Mesenteric fat pad (tissue), 1 donor: ENCODE measurements around the gene KCNT1. TPM values are rescaled to one million over a fixed set of nuclear protein-coding genes. Genes with fewer than 3 reads are reported as not detected.

ENCODE experiments used
- DNase-seq: peaks from one replicate; pipeline ENCODE4 v3.0.0-alpha.2; 2020; ENCODE audit warnings: low spot score
- total RNA-seq: library from RNA; stranded (reverse); fragmentation: NEBNext Ultra II Directional; extraction: Animal tissue kit (Norgen Biotek cat#: 25700); gene quantifications from one replicate; pipeline ENCODE4 v1.2.1, GENCODE V29; 2021
- donor health status: DM: yes; HTN: yes; CAD: no.

Gene KCNT1
- total RNA-seq, 1 donor from 2014 or later, result 0.06 TPM

- no peak for DNase-seq
Observed at GRCh38 chr9:135698767-135699166, 3.2 kb upstream of the KCNT1 start.

GRCh38 chr9:135699440-135699839, 2.5 kb upstream of the KCNT1 start, which contains the start of gene SOHLH1:
Gene SOHLH1, minus strand, starts transcription at chr9:135699481. Its CDS starts 14 bp downstream, at chr9:135699467.
- DNase-seq, result no peak

DNA sequence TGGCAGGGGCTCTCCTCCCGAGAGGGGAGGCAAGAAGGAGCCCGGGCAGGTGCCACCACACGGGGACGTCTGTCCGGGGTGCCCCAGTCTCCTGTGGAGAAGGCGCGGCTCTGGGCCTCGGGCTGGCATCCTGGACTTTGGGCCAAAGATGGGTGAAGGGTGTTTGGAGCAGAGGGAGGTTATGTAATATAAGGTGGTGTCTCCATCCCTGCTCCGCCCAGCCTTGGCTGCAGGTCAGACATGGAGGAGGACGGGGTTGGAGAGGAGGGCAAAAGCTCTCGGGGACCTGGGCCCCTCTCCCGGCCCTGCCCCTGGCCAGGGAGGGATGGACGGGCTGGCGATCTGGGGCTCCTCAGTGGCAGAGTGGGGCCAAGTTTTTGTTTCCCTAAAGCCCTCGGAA, 1.5 kb upstream of the KCNT1 start:
- no peak for DNase-seq

- no peak for DNase-seq
Observed at GRCh38 chr9:135701067-135701958, 672 bp upstream of the KCNT1 start.

DNA sequence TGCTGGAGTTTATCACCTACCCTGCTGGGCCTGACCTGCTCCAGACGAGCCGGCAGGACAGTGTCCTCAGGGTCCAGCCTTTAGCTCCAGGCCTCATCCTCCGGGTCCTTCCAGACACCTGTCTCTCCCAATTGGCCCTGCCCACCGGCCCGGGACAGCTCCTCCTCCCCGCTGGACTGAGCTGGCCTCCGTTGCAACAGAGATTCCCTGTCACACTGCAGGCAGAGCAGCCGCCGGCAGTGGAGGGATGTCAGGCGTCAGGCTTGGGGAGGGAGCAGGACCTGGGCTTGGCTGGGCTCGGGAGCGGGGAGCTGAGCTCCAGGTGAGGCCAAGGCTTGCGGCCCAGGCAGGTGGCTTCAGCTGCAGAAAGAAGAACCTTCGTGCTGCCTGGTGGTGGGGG, 1.7 kb downstream of the KCNT1 start:
- no peak for DNase-seq

GRCh38 chr9:135704483-135704882, 2.5 kb downstream of the KCNT1 start:
- DNase-seq, result no peak

DNA sequence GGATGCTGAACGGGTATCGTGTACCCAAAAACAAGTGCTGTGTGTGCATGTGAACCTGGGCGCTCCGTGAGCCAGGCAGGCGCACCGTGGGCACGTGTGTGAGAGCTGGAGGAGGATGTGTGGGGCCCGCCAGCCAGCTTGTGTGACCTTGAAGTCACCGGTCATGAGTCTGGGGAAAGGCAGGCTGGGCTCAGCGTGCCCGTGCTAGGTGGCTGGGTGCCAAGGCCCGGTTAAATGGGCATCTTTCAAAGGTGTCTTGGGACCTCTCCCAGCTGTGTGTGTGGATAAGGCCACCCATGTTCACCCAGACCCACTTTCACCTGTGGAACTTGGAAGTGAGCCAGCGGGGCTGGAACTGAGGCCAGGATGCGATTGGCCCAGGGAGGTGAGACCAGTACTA, 3.4 kb downstream of the KCNT1 start:
- no peak for DNase-seq

DNA sequence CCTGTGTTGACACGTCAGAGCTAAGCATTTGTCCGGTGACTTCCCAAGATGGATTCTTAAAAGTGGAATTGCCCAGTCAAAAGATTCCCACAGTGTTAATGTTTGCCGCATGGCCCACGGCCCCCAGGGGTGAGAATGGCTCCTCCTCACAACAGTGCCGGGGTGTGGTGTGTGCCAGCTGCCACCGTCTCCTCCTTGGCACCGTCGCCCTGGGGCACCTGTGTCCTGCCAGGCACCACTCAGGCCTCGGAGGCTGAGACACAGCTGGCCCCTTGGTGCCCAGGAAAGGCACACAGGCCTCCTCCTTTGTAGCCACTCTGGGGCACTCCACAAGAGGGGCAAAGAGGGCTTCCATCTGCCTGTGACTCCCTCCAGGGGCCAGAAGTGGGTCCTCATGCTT, 4.3 kb downstream of the KCNT1 start:
- no peak for DNase-seq

GRCh38 chr9:135707252-135708138, 5.5 kb downstream of the KCNT1 start:
- DNase-seq, result no peak

DNA sequence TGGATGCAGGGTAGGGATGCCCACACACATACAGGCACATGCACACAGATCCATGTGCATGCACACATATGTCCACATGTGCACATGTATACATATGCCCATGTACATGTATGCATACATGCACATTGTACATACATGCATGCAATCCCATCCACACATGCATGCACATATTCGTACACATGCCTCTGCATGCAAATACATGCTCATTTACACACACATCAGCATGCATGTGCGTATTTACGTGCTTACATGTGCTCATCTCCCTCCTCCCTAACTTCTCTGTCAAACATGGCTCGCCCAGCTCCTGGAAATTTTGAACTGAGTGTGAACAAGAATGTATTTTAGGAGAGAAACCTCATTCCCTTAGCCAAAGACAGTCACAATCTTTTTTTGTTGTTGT, 6.2 kb downstream of the KCNT1 start:
- DNase-seq, result no peak

GRCh38 chr9:135711391-135711790, 9.4 kb downstream of the KCNT1 start:
- no peak for DNase-seq

DNA sequence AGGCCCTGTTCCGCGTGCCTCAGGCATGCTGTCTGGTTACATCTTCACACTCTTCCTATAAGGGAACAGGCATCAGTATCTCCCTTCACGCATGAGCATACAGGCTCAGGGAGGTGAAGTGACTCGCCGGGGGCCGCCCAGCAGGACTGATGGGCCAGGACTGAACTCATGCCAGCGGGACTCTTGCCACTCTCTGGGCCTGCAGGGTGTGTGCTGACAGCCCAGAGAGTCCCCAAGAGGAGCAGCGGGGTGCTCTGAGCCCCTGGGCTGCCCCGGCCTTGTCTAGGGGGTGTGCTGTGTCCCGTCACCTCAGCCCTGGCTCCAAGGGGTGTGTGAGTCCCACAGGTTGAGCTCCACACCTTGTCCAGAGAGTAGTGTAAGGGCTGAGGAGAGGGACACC, 9.9 kb downstream of the KCNT1 start:
- no peak for DNase-seq

DNA sequence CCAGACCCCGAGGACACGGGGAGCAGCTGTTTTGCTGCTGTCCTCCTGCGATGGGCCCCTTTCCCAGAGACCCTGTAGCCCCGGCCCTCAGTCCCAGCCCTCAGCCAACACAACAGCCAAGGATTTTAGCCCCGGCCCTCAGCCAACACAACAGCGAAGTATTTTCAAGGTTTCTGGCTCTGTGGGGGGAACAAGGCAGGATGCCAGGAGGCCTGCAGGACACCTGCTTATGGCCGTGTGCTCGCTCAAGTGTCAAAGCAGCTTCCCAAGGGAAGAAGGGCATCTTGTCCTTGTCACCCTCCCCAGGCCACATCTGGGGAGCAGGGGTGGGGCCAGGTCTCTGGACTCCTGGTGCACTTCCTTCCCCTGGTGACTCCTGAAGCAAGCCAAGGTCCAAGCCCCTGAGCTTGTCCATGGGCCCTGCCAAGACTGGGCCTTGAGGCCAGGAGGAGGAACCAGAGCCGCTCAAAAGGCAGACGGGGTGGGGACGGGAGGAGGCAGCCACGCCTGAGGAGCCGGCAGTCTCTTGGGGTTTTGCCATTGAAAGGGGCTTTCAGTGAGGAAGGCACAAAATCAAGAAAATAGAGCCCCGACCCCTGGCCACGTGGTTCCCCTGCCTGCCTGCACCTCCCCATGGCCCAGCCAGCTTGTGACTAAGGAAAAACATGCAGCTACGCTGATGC, 10.8 kb downstream of the KCNT1 start:
- DNase-seq, result no peak

- DNase-seq, result no peak
Observed at GRCh38 chr9:135714242-135715055, 12.5 kb downstream of the KCNT1 start.

DNA sequence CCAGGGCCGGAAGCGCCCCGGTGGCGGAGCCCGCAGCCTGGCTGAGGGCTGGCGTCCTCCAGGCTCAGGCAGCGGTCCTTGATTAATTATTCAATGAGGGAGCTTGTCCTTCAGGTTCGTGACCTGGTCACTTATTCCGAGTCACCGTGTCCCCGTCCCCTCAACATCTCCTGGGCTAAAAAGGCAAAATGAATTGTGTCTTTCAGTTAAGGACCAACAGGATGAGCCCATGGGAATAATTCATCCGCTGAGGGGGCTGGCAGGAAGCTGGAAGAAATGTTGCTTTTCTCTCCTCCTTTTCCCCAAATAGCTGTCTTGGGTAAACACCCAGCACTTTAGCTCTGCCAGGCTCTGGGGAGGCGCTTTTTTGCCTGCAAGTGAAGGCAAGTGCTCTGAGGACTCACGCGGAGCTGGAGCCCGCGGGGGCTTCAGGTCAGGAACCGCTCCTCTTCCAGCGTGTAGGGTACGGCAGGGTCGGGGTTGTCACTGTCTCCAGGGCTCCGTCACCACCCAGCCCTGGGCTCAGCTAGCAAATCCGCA, 13.1 kb downstream of the KCNT1 start:
- DNase-seq, result no peak

DNA sequence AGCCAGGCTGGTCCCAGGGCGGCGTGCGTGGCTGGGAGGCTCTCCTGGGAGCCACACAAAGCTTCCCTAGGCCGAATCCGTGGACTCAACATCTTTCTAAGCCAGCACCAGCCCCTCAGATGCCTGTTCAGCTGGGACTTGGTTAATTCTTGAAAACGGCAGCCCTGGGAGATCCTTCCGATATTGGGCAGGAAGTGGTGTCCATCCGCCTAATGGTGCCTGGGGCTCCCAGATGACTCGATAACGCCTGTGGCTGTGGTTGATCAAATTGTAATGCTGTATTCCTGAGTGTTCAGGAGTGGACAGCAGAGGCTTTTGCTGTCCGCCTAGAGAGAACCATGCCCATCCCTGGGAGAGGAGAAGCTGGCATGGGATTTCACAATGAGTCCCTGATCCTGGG, 14.1 kb downstream of the KCNT1 start:
- no peak for DNase-seq

GRCh38 chr9:135717410-135717809, 15.4 kb downstream of the KCNT1 start:
- DNase-seq, result no peak

DNA sequence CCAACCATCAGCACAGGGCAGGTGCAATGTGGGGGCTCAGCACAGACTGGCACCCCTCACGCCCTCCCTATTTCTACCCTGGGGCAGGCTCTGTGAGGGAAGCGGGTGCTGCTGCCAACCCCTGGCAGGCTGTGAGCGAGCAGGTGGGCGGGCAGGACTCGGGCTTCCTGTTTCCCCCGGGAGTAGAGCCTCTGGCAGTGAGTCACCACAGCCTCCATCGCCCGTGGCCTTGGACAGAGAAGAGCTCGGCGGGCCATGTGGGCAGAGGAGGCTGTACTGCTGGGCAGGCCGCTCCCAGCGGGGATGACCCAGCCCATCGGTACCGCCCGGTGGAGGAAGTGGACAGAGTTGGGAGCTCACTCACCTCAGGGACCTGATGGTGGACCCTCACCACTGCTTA, 16.6 kb downstream of the KCNT1 start:
- no peak for DNase-seq

DNA sequence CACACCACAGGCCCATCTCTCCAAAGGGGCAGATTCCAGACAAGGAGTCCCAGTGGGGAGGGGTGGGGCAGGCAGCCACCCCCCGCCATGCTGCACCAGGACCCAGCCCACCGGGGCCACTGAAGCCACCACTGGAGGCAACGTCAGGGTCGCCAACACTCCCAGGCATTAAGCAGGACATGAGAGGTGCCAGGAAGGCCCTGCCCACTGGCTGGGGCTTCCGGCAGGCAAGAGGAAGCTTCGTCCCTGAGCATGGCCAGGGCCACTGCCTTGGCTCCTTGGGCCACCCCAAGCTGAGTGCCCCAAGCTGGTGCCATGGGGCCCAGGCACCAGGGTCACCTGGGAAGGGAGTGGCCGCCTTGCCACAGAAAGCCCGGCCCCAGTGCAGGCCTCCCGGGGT, 17.5 kb downstream of the KCNT1 start:
- DNase-seq, result no peak

GRCh38 chr9:135722365-135722764, 20.4 kb downstream of the KCNT1 start:
- no peak for DNase-seq
